GM23248 (cell line): ENCODE data around the gene MYO5A. TPM values are rescaled to one million over a fixed set of nuclear protein-coding genes. Genes with fewer than 3 reads are reported as not detected.

ENCODE experiments used
- DNase-seq: peaks from one replicate; pipeline ENCODE4 v3.0.0-alpha.2; 2015
- H2AFZ ChIP-seq: fragments of 200-600 bp; sonication (generic); 2 replicates; pipeline ENCODE4 v1.6.1; 2016; ENCODE audit warnings: antibody characterized with exemption
- H3F3A ChIP-seq: fragments of 200-600 bp; sonication (generic); 2 replicates; pipeline ENCODE4 v1.6.1; 2016; ENCODE audit warnings: mild to moderate bottlenecking, antibody characterized with exemption, mixed run types; ENCODE audit not compliant: insufficient read depth
- H3K27ac ChIP-seq: fragments of 200-600 bp; sonication (generic); 2 replicates; pipeline ENCODE4 v1.5.1; 2016; ENCODE audit warnings: mild to moderate bottlenecking
- H3K27me3 ChIP-seq: fragments of 200-600 bp; sonication (generic); replicated peaks from 2 replicates; pipeline ENCODE4 v1.6.1; 2016; ENCODE audit warnings: mild to moderate bottlenecking; ENCODE audit not compliant: insufficient read depth
- H3K36me3 ChIP-seq: fragments of 200-600 bp; sonication (generic); 2 replicates; pipeline ENCODE4 v1.6.1; 2016; ENCODE audit warnings: low read depth, mild to moderate bottlenecking
- H3K4me1 ChIP-seq: fragments of 200-600 bp; sonication (generic); 2 replicates; pipeline ENCODE4 v1.6.1; 2016; ENCODE audit warnings: mild to moderate bottlenecking; ENCODE audit not compliant: insufficient read depth
- H3K4me2 ChIP-seq: fragments of 200-600 bp; sonication (generic); one replicate; pipeline ENCODE4 v1.6.1; 2016; ENCODE audit warnings: mild to moderate bottlenecking; ENCODE audit not compliant: unreplicated experiment
- H3K4me3 ChIP-seq: fragments of 200-600 bp; sonication (generic); 2 replicates; pipeline ENCODE4 v1.5.1; 2016; ENCODE audit warnings: mild to moderate bottlenecking
- H3K79me2 ChIP-seq: fragments of 200-600 bp; sonication (generic); 2 replicates; pipeline ENCODE4 v1.6.1; 2016; ENCODE audit warnings: mild to moderate bottlenecking; ENCODE audit not compliant: insufficient read depth
- H3K9ac ChIP-seq: fragments of 200-600 bp; sonication (generic); 2 replicates; pipeline ENCODE4 v1.6.1; 2016; ENCODE audit warnings: mild to moderate bottlenecking
- H3K9me2 ChIP-seq: fragments of 200-600 bp; sonication (generic); 2 replicates; pipeline ENCODE4 v1.6.1; 2016; ENCODE audit warnings: mixed run types, mild to moderate bottlenecking, moderate library complexity; ENCODE audit not compliant: insufficient read depth
- H3K9me3 ChIP-seq: fragments of 200-600 bp; sonication (generic); one replicate; pipeline ENCODE4 v1.6.1; 2017; ENCODE audit warnings: low read depth
- H4K20me1 ChIP-seq: fragments of 200-600 bp; sonication (generic); 2 replicates; pipeline ENCODE4 v1.6.0; 2016; ENCODE audit not compliant: insufficient read depth
- EZH2 ChIP-seq: fragments of 200-600 bp; sonication (generic); IDR thresholded peaks from 2 replicates; pipeline ENCODE4 v1.6.1; 2018; ENCODE audit warnings: antibody characterized with exemption, mild to moderate bottlenecking; ENCODE audit not compliant: insufficient read depth, poor library complexity, severe bottlenecking
- EZH2phosphoT487 ChIP-seq: fragments of 200-600 bp; sonication (generic); IDR thresholded peaks from 2 replicates; pipeline ENCODE4 v1.6.1; 2018; ENCODE audit warnings: antibody characterized with exemption, moderate library complexity, mild to moderate bottlenecking, low read depth; ENCODE audit not compliant: insufficient read depth
- WGBS, 2 experiments: methylation state at CpG; one replicate each; pipeline ENCODE4 v1.1.6; 2015 to 2017; ENCODE audit warnings: low lambda C conversion rate in 2 of 2, low coverage in 1 of 2; ENCODE audit errors: missing lambda C conversion rate in 2 of 2; 5-methylcytosine and 5-hydroxymethylcytosine counted together
- in situ Hi-C: fragments of 300-500 bp; cut with MboI; formaldehyde crosslinking; loops from 2 replicates; pipeline ENCODE4 v1.15.0; 2020
- polyA plus RNA-seq: library from polyadenylated mRNA; unstranded; fragments of >200 nt; fragmentation: Nextera tagmentation; extraction: Ambion mirVana; gene quantifications from 2 replicates; pipeline ENCODE4 v1.2.1, GENCODE V29; 2016
- total RNA-seq: library from RNA; depleted of rRNA; stranded (reverse); fragments of >200 nt; shearing (Covaris generic); gene quantifications from 2 replicates; pipeline ENCODE4 v1.2.3, GENCODE V29; 2014

Gene MYO5A
- total and polyA plus RNA-seq, 2 experiments from 2014 or later, result 12.1 to 33.3 TPM

GRCh38 chr15:52480990-52481389, 47.7 kb downstream of the MYO5A start:
- Histone ChIP-seq H3K27me3 (no peaks in the 10 kb centered on the region), H3K4me1 (peaks cover 35% of the 10 kb centered on the region), H3K4me3 (no peak overlapping the region), H4K20me1 (no peaks in the 10 kb centered on the region), H3K79me2 (peaks cover 73% of the 10 kb centered on the region), H2AFZ (no peak overlapping the region), H3K27ac (no peak overlapping the region), H3F3A (peaks cover 39% of the 10 kb centered on the region), H3K9ac (no peak overlapping the region), H3K9me2 (no peaks in the 10 kb centered on the region), H3K4me2 (peak overlapping the region; percentile 52), H3K36me3 (no peaks in the 10 kb centered on the region), H3K9me3 (no peaks in the 10 kb centered on the region)
- WGBS, 2 experiments, result 50 to 61% methylated on average over 1 of the region's 1 CpG
- no peak for DNase-seq
- TF ChIP-seq EZH2 (no peak), EZH2phosphoT487 (no peak)
- in situ Hi-C loops, result no loop called here

DNA sequence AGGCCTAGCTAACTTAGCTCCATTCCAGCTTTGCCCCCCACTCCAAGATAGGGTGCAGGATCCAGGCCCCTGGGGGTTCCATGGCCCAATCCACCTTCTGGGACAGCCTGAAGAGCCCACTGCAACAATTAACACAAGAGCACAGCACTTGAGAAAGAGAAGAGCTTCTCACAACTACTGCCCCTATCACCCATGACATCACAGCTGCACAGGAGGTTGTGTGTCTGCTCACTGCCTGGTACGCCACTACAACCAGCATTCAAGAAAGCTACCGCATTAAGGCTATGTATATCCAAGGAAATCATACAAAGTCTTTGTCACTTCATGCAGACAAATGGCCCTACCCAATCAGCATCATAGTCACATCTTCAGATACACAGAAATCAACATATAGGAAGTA, 62.0 kb downstream of the MYO5A start:
- no peak for DNase-seq
- Histone ChIP-seq H3K4me2 (no peak overlapping the region), H3K9me2 (no peaks in the 10 kb centered on the region), H2AFZ (no peak overlapping the region), H3K9ac (no peak overlapping the region), H3K9me3 (no peaks in the 10 kb centered on the region), H3K4me3 (no peak overlapping the region), H3K27ac (no peak overlapping the region), H3K79me2 (peaks cover 33% of the 10 kb centered on the region; the same call in 1 of the 2 replicates), H3K4me1 (peaks cover 18% of the 10 kb centered on the region), H3F3A (no peaks in the 10 kb centered on the region; the same call in 1 of the 2 replicates), H3K36me3 (no peaks in the 10 kb centered on the region), H4K20me1 (no peaks in the 10 kb centered on the region), H3K27me3 (no peaks in the 10 kb centered on the region)
- WGBS, 2 experiments, result 95 to 100% methylated on average over 2 of the region's 2 CpGs
- in situ Hi-C loops, result no loop called here
- TF ChIP-seq EZH2, result no peak

DNA sequence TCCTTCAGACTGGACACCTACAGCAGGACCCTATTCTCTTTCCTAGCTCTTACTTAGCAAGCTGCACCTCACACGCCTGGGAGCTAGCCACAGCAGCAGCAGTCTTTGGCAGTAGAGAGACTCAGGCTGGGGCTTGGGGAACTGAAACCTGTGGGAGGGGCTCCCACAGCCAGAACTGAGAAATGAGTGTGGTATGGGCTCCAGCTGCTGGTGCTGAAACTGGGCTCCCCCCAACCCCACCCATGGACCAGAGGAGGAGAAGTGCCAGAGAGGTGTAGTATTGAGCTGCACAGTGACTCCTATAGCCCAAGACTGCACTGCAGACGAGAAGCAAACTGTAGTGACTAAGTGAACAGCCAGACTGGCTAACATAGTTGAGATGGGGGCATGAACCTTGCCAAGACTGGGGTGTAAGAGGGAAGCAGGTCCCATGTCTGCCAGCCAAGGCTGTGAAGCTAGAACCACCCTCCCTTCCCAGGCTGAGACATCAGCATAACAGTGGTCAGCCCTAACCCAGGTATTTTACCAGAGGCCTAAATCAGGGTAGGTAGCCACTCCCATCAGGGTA, 62.5 kb downstream of the MYO5A start:
- H3K9me2 ChIP-seq, result no peaks in the 10 kb centered on the region
- no peaks in the 10 kb centered on the region for H3K36me3 ChIP-seq
- peak; percentile 18 for DNase-seq
- in situ Hi-C loops, result no loop called here
- no peak overlapping the region for H3K4me3 ChIP-seq
- TF ChIP-seq EZH2phosphoT487, result no peak
- TF ChIP-seq EZH2, result no peak
- H3K27me3 ChIP-seq, result no peaks in the 10 kb centered on the region
- H3K9ac ChIP-seq, result no peak overlapping the region
- H2AFZ ChIP-seq, result no peak overlapping the region
- no peaks in the 10 kb centered on the region; the same call in 1 of the 2 replicates for H3F3A ChIP-seq
- H3K27ac ChIP-seq, result no peak overlapping the region
- H4K20me1 ChIP-seq, result no peaks in the 10 kb centered on the region
- H3K4me2 ChIP-seq, result no peak overlapping the region
- H3K4me1 ChIP-seq, result peaks cover 19% of the 10 kb centered on the region
- H3K9me3 ChIP-seq, result no peaks in the 10 kb centered on the region
- 87 to 95% methylated on average over 2 of the region's 2 CpGs for WGBS, 2 experiments
- peaks cover 36% of the 10 kb centered on the region; the same call in 1 of the 2 replicates for H3K79me2 ChIP-seq

DNA sequence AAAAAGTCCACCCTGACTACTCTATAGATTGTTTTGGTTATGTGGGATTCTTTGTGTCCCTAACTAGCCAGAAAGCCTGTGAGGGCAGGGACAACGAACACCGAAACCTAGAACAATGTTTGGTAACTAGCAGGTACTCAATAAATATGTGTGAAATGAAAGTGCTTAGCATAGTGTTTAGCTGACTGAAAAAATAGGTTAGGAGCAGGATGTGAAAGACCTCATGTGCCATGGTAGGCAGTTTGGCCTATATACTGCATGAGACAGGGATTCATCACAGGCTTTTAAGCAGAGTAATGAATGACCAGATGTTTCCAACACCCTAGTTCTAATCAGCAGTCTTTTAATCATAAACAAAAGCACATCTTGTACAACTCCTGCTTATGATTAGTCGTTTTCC, 64.2 kb downstream of the MYO5A start:
- H4K20me1 ChIP-seq, result no peaks in the 10 kb centered on the region
- no peak overlapping the region for H3K4me2 ChIP-seq
- no peaks in the 10 kb centered on the region for H3K9me3 ChIP-seq
- no peak overlapping the region for H2AFZ ChIP-seq
- H3F3A ChIP-seq, result no peaks in the 10 kb centered on the region; the same call in 1 of the 2 replicates
- no peak overlapping the region for H3K27ac ChIP-seq
- peaks cover 23% of the 10 kb centered on the region for H3K4me1 ChIP-seq
- in situ Hi-C loops, result no loop called here
- no peaks in the 10 kb centered on the region for H3K36me3 ChIP-seq
- no peak overlapping the region for H3K9ac ChIP-seq
- H3K79me2 ChIP-seq, result peaks cover 41% of the 10 kb centered on the region
- TF ChIP-seq EZH2, result no peak
- TF ChIP-seq EZH2phosphoT487, result no peak
- no peaks in the 10 kb centered on the region for H3K27me3 ChIP-seq
- 64 to 66% methylated on average over 3 of the region's 3 CpGs for WGBS, 2 experiments
- H3K9me2 ChIP-seq, result no peaks in the 10 kb centered on the region
- no peak overlapping the region for H3K4me3 ChIP-seq
- peak; percentile 46 for DNase-seq
